GM12865 (cell line): Measurements from ENCODE around the gene NGF.

ENCODE experiments used
- DNase-seq: peaks from one replicate; pipeline ENCODE4 v3.0.0; 2010; ENCODE audit warnings: low read depth
- H3K4me3 ChIP-seq: 2 replicates; pipeline ENCODE4 v1.5.1; 2011; ENCODE audit warnings: mild to moderate bottlenecking, low read depth, low read length, control low read depth
- TF ChIP-seq, protein P1 (sequence below): IDR thresholded peaks from 2 replicates; pipeline ENCODE4 v1.5.1; 2011; ENCODE audit warnings: low read length, control low read depth, low read depth, inconsistent platforms; ENCODE audit not compliant: insufficient read depth; ENCODE audit errors: missing control alignments

The NGF gene

DNA sequence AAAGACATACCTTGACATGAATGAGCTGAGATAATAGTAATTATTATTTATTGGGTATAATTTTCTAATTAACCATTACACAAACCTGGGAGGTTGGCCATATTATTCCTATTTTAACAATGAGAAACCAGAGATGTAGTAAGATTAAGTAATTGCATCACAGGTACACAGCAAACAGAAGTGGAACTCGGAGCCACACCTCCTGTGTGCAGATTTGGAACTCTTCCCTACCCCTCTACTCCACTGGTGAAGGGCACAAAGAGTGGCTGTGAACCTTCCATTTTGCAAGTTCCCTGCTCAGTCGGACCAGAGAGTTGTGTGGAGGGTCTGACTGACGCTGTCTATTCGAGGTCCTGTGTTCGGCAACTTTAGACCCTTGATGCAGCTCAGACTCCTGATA, 45.0 kb downstream of the NGF start:
- no peak for DNase-seq
- TF ChIP-seq, protein P1, sequence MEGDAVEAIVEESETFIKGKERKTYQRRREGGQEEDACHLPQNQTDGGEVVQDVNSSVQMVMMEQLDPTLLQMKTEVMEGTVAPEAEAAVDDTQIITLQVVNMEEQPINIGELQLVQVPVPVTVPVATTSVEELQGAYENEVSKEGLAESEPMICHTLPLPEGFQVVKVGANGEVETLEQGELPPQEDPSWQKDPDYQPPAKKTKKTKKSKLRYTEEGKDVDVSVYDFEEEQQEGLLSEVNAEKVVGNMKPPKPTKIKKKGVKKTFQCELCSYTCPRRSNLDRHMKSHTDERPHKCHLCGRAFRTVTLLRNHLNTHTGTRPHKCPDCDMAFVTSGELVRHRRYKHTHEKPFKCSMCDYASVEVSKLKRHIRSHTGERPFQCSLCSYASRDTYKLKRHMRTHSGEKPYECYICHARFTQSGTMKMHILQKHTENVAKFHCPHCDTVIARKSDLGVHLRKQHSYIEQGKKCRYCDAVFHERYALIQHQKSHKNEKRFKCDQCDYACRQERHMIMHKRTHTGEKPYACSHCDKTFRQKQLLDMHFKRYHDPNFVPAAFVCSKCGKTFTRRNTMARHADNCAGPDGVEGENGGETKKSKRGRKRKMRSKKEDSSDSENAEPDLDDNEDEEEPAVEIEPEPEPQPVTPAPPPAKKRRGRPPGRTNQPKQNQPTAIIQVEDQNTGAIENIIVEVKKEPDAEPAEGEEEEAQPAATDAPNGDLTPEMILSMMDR = no peak
- no peak overlapping the region for H3K4me3 ChIP-seq

DNA sequence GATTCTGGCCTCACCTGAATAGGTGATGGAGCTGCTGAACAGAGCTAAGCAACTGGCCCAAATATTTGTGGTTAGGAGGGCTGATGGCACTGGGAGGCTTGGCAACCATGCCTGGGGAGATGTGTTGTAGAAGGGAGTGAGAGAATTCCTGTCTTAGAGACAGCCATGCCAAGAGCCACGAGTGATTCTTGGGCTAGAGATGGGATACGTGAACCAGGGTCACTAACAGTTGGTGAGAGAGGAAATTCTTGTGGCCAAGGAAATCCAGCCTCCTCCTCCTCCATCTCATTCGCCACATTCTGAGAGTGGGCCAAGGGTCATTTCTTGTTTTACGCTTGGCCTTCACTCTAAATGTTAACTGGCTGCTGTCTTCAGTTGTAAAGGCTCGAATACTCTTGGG, 46.3 kb downstream of the NGF start:
- TF ChIP-seq, protein P1 = no peak

DNA sequence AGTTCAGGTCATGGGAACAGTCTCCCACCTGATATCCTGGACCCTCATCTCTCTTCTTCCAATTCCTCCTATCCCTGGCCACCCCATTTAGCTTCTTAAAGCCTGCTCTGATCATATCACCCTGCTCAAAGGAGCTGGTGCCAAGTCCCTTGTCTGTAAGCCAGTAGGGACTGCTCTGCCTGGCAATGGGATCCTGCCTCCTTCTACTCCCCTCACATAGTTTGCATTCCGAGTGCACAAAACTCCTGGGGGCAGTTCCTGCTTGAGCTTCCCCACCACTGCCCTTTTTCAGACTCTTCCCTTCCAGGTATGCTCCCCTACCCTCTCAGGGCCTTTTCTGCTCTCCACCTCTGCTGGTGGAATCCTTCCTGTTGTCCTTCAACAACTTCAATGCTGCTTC, 48.1 kb downstream of the NGF start:
- TF ChIP-seq, protein P1 = no peak
- H3K4me3 ChIP-seq = no peak overlapping the region
- DNase-seq = no peak

More for the DNA sequence above, 46.3 kb downstream of the NGF start:
- H3K4me3 ChIP-seq = no peak overlapping the region
- no peak for DNase-seq

DNA sequence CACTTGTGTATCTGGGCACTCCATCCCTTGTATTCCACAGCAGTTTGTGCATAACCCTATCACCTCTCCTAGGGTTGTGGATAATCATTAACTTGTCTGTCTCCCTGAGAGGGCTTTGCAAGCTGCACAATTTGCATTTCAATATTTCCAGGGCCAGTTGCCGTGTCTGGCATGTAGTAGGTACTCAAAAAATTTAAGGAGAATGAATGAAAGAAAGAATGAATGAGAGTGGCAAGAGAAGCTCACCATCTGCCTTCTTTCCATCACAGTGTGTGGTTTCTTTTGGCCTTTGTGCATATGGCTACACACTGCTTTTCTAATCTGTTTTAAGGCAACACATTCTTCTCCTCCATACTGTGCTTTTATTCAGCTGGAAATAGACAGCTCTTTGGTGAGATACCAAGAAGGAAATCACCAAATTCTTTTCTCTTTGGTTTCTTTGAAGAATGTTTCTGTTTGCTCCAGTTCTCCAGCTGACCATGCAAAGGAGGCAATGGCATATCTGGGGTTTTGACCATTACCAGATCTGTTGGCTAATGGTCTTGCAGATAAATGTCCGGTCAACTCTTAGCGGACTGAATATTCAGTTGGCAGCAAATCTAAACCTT, 49.4 kb downstream of the NGF start:
- TF ChIP-seq, protein P1 = no peak
- no peak overlapping the region for H3K4me3 ChIP-seq
- no peak for DNase-seq

DNA sequence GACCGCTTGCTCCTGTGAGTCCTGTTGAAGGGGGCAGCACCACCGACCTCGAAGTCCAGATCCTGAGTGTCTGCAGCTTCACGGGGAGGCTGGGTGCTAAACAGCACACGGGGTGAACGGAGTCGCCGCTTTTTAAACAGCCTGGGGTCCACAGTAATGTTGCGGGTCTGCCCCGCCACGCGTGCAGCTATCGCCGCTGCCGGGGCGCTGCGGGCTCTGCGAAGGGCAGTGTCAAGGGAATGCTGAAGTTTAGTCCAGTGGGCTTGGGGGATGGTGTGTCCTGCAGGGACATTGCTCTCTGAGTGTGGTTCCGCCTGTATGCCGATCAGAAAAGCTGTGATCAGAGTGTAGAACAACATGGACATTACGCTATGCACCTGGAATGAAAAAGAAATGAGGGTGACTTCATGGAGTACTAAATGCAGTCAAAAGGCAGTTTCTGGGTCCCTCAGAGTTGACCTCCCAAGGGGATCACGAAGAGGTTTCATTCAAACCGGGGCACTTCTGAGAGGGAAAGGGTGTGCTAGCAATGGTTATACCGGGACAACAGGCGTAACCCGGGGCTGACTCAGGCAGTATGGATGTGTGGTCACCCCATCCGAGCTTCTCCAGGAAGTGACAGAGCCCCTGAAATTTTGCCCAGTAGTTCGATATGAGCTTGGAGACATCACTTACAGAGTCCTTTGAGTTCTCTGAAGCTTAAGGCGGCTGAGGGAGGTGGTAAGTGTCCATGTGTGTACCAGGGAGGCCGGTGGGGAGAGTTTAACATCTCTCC, 51.4 kb downstream of the NGF start:
- no peak for DNase-seq
- TF ChIP-seq, protein P1 = no peak

DNA sequence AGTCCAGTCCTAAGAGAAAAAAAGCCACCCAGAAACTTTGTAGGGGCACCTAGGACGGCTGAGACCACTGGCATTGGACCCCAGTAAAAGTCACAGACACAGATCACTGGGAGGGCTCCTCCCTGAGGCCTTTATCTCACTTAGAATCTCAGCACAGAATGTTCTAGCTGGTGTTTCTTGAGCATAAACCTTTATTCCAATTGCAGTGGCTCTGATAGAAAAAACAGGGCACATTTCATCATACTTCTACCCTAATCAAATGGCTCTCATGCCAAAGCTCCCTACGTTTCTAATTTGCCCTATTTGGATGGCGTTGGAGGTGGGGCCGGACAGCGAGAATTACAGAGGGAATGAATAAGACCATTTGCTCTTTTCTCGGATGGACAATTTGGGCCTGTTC, 53.8 kb downstream of the NGF start:
- H3K4me3 ChIP-seq = no peak overlapping the region
- no peak for DNase-seq
- TF ChIP-seq, protein P1 = no peak

More for the DNA sequence above, 51.4 kb downstream of the NGF start:
- no peak overlapping the region for H3K4me3 ChIP-seq

DNA sequence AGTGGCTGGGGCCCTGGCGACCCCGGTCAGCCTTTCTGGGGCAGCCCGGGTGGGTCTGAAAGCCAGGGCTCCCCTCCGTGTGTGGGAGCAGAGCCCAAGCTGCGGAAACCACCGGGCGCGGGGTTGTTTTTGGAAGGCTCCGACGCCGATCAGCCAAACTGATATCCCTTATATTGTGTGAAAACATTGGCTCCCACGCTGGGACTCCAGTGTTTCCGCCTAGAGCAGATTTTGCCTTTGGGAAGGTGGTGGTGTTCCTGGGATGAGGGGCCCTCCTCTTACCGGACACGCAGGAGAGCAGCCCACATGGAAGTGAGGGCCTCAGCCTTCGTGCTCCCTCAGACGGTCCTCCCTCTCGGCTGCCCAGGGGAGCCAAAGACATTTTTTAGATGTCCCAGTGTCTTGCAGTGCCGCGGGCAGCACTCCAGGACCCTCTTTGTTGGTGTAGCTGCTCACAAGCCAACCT, 54.3 kb downstream of the NGF start:
- H3K4me3 ChIP-seq = no peak overlapping the region
- TF ChIP-seq, protein P1 = no peak
- DNase-seq = no peak
